HG03378 (cell line): ENCODE results near the gene NPRL2.
"Not testable (repeated sequence)": the region's sequence is repeated elsewhere in the genome, so short reads cannot be mapped to it uniquely, and the experiment has no call there.

Experiments used
- ATAC-seq: cut with Tn5 transposase; IDR thresholded peaks from one replicate; pipeline ENCODE4 v1.9.1; 2021; ENCODE audit warnings: mild to moderate bottlenecking, moderate library complexity; ENCODE audit not compliant: unreplicated experiment

NPRL2 gene

DNA sequence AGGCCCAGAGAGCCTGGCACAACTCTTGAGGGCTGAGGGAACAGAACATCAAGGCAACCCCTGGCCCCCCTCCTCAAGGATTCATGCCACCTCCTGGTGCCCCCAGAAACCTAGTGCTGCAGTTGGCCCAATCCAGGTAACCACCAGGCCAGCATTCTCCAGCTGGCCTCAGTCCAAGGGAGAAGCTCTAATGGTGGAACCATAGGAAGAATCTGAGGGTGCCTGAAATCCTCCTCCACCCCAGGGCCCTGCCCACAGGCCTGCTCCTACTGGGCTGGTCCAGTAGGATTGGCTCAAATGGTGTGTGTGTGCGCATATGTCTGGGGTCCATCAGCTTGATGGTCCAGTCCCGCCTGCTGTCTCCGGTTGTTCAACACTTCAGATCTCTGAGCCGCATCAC lies 35.8 kb downstream of the NPRL2 start:
- ATAC-seq, result no peak

DNA sequence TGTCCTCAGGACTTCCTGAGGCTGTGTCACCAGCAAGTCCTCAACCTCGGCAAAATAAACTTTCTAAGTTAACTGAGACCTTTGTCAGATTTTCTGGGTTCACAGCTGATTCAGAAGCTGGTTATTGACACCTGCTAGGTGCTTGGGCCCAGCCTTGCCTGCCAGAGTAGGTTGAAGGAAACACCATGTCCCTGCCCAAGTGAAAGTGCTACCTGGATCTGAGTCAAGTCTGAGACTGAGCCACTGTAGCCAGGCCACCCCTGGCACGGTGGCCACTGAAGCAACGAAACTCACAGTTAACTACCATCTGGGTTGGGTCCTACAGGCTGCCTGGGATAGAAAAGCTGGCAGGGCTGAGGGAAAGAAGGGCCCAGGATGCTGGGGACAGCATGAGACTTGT lies 36.2 kb downstream of the NPRL2 start:
- no peak for ATAC-seq

DNA sequence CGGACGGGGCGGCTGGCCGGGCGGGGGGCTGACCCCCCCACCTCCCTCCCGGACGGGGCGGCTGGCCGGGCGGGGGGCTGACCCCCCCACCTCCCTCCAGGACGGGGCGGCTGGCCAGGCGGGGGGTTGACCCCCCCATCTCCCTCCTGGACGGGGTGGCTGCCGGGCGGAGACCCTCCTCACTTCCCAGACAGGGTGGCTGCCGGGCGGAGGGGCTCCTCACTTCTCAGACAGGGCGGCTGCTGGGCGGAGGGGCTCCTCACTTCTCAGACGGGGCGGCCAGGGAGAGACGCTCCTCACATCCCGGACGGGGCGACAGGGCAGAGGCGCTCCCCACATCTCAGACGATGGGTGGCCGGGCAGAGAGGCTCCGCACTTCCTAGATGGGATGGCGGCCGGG lies 38.5 kb downstream of the NPRL2 start:
- not testable (repeated sequence) for ATAC-seq

DNA sequence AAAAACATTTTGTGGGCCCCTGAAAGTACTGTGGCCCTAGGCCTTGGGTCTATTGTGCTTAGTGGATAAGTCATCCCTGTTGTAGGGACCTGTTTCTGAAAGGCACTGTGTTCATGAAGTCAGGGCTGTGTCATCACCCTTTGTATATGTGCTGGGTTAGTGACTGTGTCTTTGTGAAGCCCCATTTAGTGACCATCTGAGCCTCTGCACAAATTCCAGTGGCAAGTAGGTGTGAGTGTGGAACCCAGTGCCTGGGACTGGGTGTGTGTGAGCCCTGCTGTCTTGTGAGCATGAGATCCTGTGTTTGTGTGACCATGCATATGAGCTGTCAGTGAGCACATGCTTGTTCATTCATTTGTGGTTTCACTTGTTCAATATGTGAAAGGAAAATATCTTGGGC lies 46.0 kb downstream of the NPRL2 start:
- no peak for ATAC-seq

DNA sequence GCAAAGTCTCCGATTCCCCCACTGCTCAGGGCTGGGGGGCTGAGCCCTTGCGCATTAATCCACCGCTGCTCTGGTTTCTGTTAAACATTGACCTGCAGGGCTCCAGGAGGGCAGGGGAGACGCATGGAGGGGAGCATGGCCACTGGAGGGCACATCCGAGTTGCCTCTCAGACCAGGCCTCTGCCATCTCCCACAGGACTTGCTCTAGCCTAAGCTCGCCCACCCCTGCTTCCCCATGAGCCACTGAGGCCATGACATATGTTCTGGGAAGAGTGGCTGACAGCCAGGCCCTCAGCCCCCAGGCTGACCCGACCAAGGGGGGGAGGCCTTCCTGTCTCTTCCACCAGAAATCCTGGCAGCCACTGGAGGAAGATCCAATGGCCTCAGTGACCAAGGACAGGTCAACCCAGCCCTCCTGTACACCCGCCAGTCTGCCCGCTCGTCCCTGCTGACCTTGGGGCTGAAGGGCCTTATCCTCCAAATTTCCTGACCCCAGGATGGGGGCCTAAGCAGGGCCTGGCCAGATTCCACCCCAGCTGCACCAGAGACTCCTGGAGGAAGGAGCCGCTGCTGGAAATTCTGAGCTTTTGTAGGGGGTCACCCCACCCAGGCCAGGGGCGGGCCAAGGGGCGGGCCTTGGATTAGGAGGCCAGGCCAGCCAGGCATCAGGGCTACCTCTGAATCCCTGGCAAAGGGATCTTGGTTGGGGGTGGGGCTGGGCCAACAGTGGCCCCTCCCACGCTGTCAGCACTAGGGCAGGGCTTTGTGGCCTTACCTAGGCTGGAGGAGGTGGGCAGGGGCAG lies 47.4 kb downstream of the NPRL2 start, which contains the start of gene HYAL1:
TSS of gene HYAL1 (minus strand) at position 562 of the 803 bp plus-strand sequence. CDS start 618 bp downstream, outside the sequence.
- no peak for ATAC-seq

DNA sequence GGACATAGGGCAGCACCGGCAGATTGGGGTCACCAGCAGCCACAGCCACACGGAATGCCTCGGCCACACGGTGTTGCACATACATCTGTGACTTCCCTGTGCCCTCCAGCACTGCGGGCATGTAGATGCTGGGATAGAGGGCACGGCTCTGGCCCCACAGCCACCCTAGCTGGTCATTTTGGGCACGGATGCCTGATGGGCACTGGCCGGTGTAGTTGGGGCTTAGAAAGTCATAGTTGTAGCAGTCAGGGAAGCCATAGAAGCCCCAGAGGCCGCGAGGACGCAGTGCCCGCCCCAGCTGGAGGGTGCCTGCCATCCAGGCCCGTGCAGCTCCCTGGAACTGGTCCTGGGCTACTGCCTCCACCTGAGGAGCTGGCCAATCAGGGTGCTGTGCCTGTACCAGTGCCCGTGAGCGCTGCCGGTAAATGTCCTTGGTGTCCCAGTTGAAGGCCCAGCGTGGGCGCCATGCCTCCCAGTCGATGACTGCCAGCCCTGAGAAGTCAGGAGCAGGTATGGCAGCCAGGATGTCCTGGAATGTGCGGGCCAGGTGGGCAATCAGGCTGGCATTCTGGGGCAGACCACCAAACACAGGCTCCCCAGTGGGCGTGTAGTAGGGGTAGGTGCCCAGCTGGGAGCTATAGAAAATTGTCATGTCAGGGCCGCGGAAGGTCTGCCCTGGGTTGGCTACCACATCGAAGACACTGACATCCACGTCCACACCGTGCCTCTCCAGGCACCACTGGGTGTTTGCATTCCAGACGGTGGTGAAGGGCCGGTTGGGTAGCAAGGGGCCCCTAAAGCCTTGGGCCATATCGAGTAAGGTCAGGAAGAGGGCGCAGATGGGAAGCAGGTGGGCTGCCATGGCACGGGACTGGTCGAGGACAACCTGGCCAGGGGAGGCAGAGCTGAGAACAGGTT lies 48.2 kb downstream of the NPRL2 start:
- no peak for ATAC-seq

DNA sequence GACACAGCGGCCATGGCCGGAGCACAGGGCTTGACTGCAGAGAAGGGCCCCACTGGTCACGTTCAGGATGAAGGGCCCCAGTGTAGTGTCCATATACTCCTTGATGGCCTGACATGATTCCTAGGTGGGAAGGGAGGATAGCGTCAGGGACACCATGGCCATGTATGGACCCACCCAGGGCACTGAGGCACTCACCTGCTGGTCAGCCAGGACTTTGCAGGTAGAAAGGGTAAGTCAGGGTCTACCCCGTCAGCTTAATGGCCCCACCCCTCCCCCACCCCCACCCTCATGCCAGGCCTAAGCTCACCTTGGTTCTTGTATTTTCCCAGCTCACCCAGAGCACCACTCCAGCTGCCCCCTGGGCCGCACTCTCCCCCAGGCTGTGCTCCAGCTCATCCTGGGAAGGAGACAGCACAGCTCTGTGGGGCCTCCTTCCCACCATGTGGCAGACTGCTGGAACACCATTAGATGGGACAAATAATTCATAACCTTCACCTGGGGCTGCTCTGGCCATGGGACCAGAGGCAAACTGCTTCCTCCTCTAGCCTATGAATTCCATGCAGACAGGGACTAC lies 49.8 kb downstream of the NPRL2 start:
- ATAC-seq, result no peak

DNA sequence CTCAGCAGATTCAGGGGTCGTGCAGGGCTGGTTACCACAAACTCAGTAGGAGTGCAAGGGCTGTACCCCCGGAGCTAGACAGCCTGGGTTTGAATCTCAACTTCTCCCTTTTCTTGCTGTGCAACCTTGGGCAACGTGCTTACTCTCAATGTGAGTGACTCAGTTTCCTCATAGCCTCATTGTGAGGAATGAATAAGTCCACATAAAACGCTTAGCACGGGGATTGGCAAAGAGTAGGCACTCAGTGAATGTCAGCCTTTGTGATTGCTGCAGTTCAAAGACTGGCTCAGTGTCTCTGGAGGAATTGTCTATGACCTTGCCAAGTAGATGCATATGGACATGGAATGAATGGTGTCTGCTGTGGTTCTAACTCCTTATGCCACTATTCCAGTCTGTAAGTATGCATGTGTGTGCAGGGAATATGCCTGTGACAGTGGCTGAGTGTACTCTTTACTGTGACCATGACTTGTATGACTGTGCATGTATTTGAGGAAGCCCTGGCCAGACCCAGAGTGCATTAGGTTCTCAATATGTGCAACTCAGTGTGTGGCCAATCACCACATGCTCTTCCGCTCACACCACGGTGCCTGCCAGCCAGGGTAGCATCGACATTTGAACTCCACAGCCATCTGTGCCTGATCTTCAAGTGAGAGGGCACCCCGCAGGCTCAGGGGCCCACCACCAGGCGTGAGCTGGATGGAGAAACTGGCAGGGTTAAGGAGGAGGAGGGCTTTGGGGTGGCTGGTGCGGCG lies 50.5 kb downstream of the NPRL2 start:
- no peak for ATAC-seq

DNA sequence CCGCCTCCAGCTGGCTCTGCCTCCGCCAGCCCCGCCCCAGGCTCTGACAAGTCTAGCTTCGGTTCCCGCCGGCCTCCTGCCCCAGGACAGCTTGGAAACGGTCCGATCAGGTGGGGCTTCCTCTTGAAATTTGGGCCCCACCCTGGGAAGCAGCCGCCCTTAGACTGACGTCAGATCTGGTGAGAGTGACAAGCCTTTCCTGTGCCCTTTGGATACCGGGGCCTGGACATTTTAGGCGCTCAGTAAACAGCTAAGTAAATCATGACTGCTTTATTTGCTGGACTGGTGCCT lies 51.0 kb downstream of the NPRL2 start:
- no peak for ATAC-seq

DNA sequence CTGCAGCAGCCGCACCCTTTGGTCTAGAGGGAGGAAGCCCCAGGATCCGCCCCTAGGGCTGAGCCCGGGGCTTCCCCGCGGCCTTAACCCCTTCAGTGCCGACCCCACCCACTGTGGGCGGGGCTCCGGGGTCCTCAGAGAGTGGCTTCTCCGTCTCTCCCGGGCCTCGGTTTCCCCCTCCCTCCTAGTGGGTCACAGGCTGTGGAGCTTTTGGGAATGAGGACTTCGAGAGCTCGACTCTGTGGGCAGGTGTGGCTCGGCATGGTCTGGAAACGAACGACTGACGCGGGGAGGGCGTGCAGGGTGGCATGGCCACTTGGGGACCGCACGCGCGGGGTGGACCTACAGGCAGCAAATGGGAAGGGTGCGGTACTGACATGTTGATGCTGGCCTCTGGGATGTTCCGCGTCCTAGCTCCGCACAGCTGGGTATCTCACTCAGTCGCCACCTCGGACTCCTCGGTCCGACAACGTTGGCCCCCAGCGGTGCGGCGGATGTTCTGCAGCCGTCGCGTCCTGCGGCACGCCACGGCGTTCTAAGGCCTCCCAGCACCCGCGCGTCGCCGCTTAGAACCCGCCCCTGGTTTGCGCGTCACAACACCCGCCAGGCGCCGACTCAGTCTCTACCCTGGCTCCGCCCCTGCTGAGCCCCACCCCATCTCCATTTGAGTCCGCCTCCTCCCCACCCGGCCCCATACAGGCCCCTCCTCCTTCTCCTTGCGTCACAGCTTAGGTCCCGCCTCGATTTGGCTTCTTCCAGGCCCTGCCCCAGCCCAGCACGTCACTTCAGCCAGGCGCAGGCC lies 51.5 kb downstream of the NPRL2 start, which contains the start of the genes HYAL3 and NAA80:
TSS of gene HYAL3 (minus strand) at position 570 of the 802 bp plus-strand sequence. CDS start 3,803 bp downstream, outside the sequence.
TSS of gene NAA80 (minus strand) at position 570 of the 802 bp plus-strand sequence. CDS start 1,942 bp downstream, outside the sequence.
- ATAC-seq, result peak; percentile 72

DNA sequence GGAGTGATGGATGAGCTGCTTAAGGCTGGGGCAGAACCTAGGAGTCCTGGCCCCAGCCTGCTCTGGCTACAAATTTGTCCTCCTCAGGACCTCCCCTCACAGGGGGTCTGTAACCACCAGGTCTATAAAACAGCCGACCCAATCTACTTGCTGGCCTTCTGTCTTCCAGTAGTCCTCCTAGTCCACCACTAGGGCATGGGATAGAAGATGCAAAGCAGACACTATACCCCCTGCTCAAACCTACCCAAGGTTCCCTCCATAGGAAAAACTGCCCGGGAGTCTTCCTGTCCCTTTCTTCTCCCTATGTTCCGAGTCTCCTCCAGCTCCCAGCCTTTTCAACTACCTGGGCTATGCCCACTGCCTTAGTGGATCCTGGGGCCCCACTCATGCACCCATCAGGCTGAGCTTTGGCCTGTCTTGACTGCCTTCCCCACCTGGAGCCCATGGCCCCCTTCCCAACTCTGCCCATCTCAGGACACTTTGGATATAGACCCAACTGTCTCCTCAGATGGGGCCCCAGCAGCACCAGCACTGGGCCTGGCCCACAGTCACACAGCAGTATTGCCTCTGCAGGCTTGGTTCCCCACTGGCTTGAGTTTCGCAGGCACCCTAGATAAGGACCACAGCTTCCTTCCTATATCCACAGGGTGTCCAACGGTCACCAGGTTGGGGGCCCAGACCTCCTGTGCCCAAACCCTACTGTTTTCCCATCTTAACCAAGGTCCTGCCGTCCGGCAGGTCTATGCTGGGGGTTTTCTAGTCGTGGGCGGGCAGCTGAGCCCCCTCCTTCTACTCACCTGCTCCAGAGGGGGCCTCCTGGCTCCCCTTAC lies 52.5 kb downstream of the NPRL2 start:
- ATAC-seq, result no peak

DNA sequence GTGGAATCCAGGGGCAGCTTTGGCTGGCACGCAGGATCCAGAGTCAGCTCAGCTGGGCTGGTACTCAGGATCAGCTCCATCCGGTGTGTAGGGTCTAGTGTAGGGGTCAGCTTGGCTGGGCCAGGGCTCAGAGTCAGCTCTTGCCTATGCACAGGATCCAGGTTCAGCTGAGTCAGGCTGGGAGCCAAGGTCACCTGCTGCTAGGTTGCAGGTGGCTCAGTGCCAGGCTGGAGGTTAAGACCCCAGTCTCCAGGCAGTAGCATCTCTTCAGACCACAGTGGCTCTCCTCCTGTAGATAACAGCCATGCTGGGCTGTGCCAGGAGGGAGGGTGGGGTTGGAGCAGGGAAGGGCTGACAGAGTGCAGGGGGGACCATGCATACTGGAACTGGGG lies 53.2 kb downstream of the NPRL2 start:
- ATAC-seq, result no peak
